Activated naive CD8-positive, alpha-beta T cell treated with anti-CD3 and anti-CD28 coated beads, Interleukin-2, amount 10 ng/mL, durations not matched to agents 7 days and 5 days (primary cell): Measurements from ENCODE around the gene PARD3. TPM values are rescaled to one million over a fixed set of nuclear protein-coding genes. Genes with fewer than 3 reads are reported as not detected.

Source experiments
- ATAC-seq: fragments of 150-1000 bp; cut with Tn5 transposase; one replicate; pipeline ENCODE4 v1.10.0; 2021; ENCODE audit warnings: low read depth, moderate library complexity
- POLR2A ChIA-PET: fragments of 350-600 bp; sonication (Branson Sonifier 250); formaldehyde crosslinking; loops from one replicate; lab custom pipeline; 2021; ENCODE audit warnings: antibody characterized with exemption; lab: Charles Lee
- DNase-seq: peaks from one replicate; pipeline ENCODE4 v3.0.0; 2021
- H3K27ac Mint-ChIP-seq: one replicate; pipeline ENCODE4 v1.8.0; 2022; ENCODE audit warnings: mild to moderate bottlenecking, mixed read lengths
- H3K27me3 Mint-ChIP-seq: one replicate; pipeline ENCODE4 v1.8.0; 2022; ENCODE audit warnings: mild to moderate bottlenecking, moderate library complexity, mixed read lengths
- H3K36me3 Mint-ChIP-seq: one replicate; pipeline ENCODE4 v1.8.0; 2021; ENCODE audit warnings: mild to moderate bottlenecking, mixed read lengths
- H3K4me1 Mint-ChIP-seq: one replicate; pipeline ENCODE4 v1.8.0; 2021; ENCODE audit warnings: mixed read lengths
- H3K4me3 Mint-ChIP-seq: one replicate; pipeline ENCODE4 v1.8.0; 2022; ENCODE audit warnings: mild to moderate bottlenecking, moderate library complexity, mixed read lengths
- H3K9me3 Mint-ChIP-seq: one replicate; pipeline ENCODE4 v1.8.0; 2021; ENCODE audit warnings: mixed read lengths
- total RNA-seq, 2 experiments: library from RNA; stranded (reverse); gene quantifications; one replicate each; pipeline ENCODE4 v1.2.3, GENCODE V29; 2021

PARD3 gene
- total RNA-seq, 2 experiments from 2014 or later = 0.48 to 0.55 TPM

DNA sequence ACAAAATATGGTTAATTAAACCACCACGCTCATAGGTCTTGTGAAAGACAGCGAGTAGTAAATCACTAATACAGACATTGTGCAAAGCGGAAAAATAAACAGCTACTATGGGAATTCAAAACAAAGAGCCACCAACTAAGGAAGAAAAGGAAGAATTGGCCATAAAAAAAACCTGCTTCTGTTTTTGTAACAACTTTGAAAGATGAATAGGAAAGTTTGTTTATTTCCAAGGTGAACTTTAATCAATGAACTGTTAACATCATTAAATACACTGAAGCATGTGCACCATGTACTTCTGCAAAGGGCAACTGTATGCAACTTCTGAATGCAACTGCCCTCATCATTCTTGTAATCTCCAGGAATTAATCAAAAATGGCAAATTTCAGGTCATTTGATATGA lies 651.1 kb downstream of the PARD3 start:
- H3K27me3 Mint-ChIP-seq = peaks cover under 1% of the 10 kb centered on the region
- H3K4me1 Mint-ChIP-seq = no peaks in the 10 kb centered on the region
- DNase-seq = no peak
- H3K4me3 Mint-ChIP-seq = no peak overlapping the region
- no peak overlapping the region for H3K27ac Mint-ChIP-seq
- H3K36me3 Mint-ChIP-seq = no peaks in the 10 kb centered on the region
- H3K9me3 Mint-ChIP-seq = no peaks in the 10 kb centered on the region
- POLR2A ChIA-PET = no interaction called here
- ATAC-seq = no peak

GRCh38 chr10:34163075-34163905 lies 651.8 kb downstream of the PARD3 start:
- Mint-ChIP-seq H3K9me3 (no peaks in the 10 kb centered on the region), H3K4me3 (no peak overlapping the region), H3K36me3 (no peaks in the 10 kb centered on the region), H3K27me3 (peaks cover 3% of the 10 kb centered on the region), H3K27ac (no peak overlapping the region), H3K4me1 (no peaks in the 10 kb centered on the region)
- ATAC-seq (no peak), DNase-seq (no peak)
- POLR2A ChIA-PET = no interaction called here

GRCh38 chr10:34161777-34162370 lies 653.2 kb downstream of the PARD3 start:
- Mint-ChIP-seq H3K27ac (no peak overlapping the region), H3K9me3 (no peaks in the 10 kb centered on the region), H3K27me3 (peaks cover 3% of the 10 kb centered on the region), H3K4me3 (no peak overlapping the region), H3K4me1 (no peaks in the 10 kb centered on the region), H3K36me3 (no peaks in the 10 kb centered on the region)
- DNase-seq (no peak), ATAC-seq (no peak)
- POLR2A ChIA-PET = no interaction called here

- Mint-ChIP-seq H3K27me3 (peaks cover 3% of the 10 kb centered on the region), H3K4me1 (no peaks in the 10 kb centered on the region), H3K36me3 (no peaks in the 10 kb centered on the region), H3K9me3 (no peaks in the 10 kb centered on the region), H3K27ac (no peak overlapping the region), H3K4me3 (no peak overlapping the region)
- DNase-seq = no peak
- no peak for ATAC-seq
- POLR2A ChIA-PET = no interaction called here
Measured at GRCh38 chr10:34160595-34160994, 654.5 kb downstream of the PARD3 start.

- Mint-ChIP-seq H3K4me3 (no peak overlapping the region), H3K27me3 (peaks cover 3% of the 10 kb centered on the region), H3K9me3 (no peaks in the 10 kb centered on the region), H3K27ac (no peak overlapping the region), H3K4me1 (no peaks in the 10 kb centered on the region), H3K36me3 (no peaks in the 10 kb centered on the region)
- ATAC-seq (no peak), DNase-seq (no peak)
- POLR2A ChIA-PET = no interaction called here
Measured at GRCh38 chr10:34157501-34157900, 657.6 kb downstream of the PARD3 start.

- DNase-seq = no peak
- ATAC-seq = no peak
- POLR2A ChIA-PET = no interaction called here
- H3K27me3 Mint-ChIP-seq = peaks cover 3% of the 10 kb centered on the region
- no peak overlapping the region for H3K27ac Mint-ChIP-seq
- no peaks in the 10 kb centered on the region for H3K9me3 Mint-ChIP-seq
- no peaks in the 10 kb centered on the region for H3K36me3 Mint-ChIP-seq
- H3K4me1 Mint-ChIP-seq = no peaks in the 10 kb centered on the region
- H3K4me3 Mint-ChIP-seq = no peak overlapping the region
Measured at GRCh38 chr10:34156781-34157425, 658.2 kb downstream of the PARD3 start.

- POLR2A ChIA-PET = no interaction called here
- peaks cover 3% of the 10 kb centered on the region for H3K27me3 Mint-ChIP-seq
Measured at GRCh38 chr10:34155812-34156211, 659.3 kb downstream of the PARD3 start.

DNA sequence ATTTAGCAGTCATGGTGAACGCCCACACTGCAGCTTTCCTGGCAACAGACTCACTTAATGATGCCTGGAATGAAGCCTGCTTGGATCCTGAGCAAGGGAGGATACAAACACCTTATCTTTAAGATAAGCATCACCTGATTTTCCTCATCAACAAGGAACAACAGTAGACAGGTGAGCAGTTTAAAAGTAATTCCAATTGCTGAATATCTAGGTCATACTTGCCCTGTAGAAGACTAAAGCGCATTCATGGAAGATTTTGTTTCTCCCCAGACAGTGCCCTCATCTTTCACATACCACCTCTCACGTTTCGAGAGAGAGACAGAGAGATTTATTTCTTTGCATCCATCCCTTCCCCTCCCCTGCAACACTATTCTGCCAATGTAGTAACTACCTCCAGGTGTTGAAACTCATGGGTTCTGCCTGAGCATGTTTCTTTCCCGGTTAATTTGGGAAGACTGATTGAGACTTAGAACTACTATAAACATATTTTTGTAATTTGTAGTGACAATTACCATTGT lies 660.7 kb downstream of the PARD3 start:
- Mint-ChIP-seq H3K27ac (no peak overlapping the region), H3K4me1 (no peaks in the 10 kb centered on the region), H3K4me3 (no peak overlapping the region), H3K36me3 (no peaks in the 10 kb centered on the region), H3K9me3 (no peaks in the 10 kb centered on the region), H3K27me3 (peaks cover 3% of the 10 kb centered on the region)
- POLR2A ChIA-PET = no interaction called here
- DNase-seq (no peak), ATAC-seq (no peak)

More at GRCh38 chr10:34155812-34156211, 659.3 kb downstream of the PARD3 start:
- H3K27ac Mint-ChIP-seq = no peak overlapping the region
- no peak for ATAC-seq
- no peaks in the 10 kb centered on the region for H3K36me3 Mint-ChIP-seq
- H3K4me1 Mint-ChIP-seq = no peaks in the 10 kb centered on the region
- no peak for DNase-seq
- no peaks in the 10 kb centered on the region for H3K9me3 Mint-ChIP-seq
- H3K4me3 Mint-ChIP-seq = no peak overlapping the region

GRCh38 chr10:34153663-34154382 lies 661.3 kb downstream of the PARD3 start:
- H3K9me3 Mint-ChIP-seq = no peaks in the 10 kb centered on the region
- H3K27me3 Mint-ChIP-seq = no peaks in the 10 kb centered on the region
- no peak for ATAC-seq
- POLR2A ChIA-PET = no interaction called here
- no peak overlapping the region for H3K4me3 Mint-ChIP-seq
- DNase-seq = no peak
- no peak overlapping the region for H3K27ac Mint-ChIP-seq
- H3K4me1 Mint-ChIP-seq = no peaks in the 10 kb centered on the region
- H3K36me3 Mint-ChIP-seq = no peaks in the 10 kb centered on the region

- H3K36me3 Mint-ChIP-seq = no peaks in the 10 kb centered on the region
- POLR2A ChIA-PET = no interaction called here
- no peak for DNase-seq
- H3K4me1 Mint-ChIP-seq = no peaks in the 10 kb centered on the region
- peaks cover 3% of the 10 kb centered on the region for H3K27me3 Mint-ChIP-seq
- no peak overlapping the region for H3K27ac Mint-ChIP-seq
- no peak for ATAC-seq
- H3K9me3 Mint-ChIP-seq = no peaks in the 10 kb centered on the region
- H3K4me3 Mint-ChIP-seq = no peak overlapping the region
Measured at GRCh38 chr10:34152434-34152833, 662.7 kb downstream of the PARD3 start.

GRCh38 chr10:34151931-34152330 lies 663.2 kb downstream of the PARD3 start:
- ATAC-seq = no peak
- H3K4me3 Mint-ChIP-seq = no peak overlapping the region
- no peaks in the 10 kb centered on the region for H3K9me3 Mint-ChIP-seq
- DNase-seq = no peak
- H3K27ac Mint-ChIP-seq = no peak overlapping the region
- POLR2A ChIA-PET = no interaction called here
- no peaks in the 10 kb centered on the region for H3K36me3 Mint-ChIP-seq
- H3K27me3 Mint-ChIP-seq = peaks cover 3% of the 10 kb centered on the region
- no peaks in the 10 kb centered on the region for H3K4me1 Mint-ChIP-seq

- Mint-ChIP-seq H3K27ac (no peak overlapping the region), H3K36me3 (no peaks in the 10 kb centered on the region), H3K27me3 (peaks cover 3% of the 10 kb centered on the region), H3K9me3 (no peaks in the 10 kb centered on the region), H3K4me3 (no peak overlapping the region), H3K4me1 (no peaks in the 10 kb centered on the region)
- no peak for DNase-seq
- POLR2A ChIA-PET = no interaction called here
- ATAC-seq = no peak
Measured at GRCh38 chr10:34151481-34151880, 663.6 kb downstream of the PARD3 start.

- Mint-ChIP-seq H3K4me3 (no peak overlapping the region), H3K9me3 (no peaks in the 10 kb centered on the region), H3K4me1 (no peaks in the 10 kb centered on the region), H3K36me3 (no peaks in the 10 kb centered on the region), H3K27me3 (peaks cover 3% of the 10 kb centered on the region), H3K27ac (no peak overlapping the region)
- DNase-seq = no peak
- POLR2A ChIA-PET = no interaction called here
- no peak for ATAC-seq
Measured at GRCh38 chr10:34150103-34150502, 665.0 kb downstream of the PARD3 start.
